GM12801 (cell line): ENCODE data around the gene ZNF385D.

ENCODE experiments used
- TF ChIP-seq, protein P1 (sequence below): IDR thresholded peaks from one replicate; pipeline ENCODE4 v1.5.1; 2011; ENCODE audit warnings: control low read depth; ENCODE audit not compliant: insufficient read length; ENCODE audit errors: extremely low read depth

The ZNF385D gene

DNA sequence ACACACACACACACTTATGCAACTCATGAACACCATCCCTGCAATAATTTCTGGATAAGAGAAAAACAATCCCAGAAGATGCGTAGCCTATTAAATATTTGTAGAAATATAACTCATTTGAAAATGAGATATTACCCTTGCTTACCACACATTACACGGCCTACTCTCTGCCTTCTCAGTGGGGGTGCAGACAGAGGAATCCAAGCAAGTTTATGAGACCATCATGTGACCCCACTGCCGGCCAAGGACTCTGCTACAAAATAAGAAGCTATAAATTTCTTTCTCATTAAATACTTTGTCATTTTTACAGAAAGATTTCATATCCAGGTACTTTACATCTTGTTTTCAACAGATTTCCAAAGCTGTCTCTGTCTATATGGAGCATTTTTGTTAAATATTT is 286.3 kb downstream of the ZNF385D start:
- TF ChIP-seq, protein P1, sequence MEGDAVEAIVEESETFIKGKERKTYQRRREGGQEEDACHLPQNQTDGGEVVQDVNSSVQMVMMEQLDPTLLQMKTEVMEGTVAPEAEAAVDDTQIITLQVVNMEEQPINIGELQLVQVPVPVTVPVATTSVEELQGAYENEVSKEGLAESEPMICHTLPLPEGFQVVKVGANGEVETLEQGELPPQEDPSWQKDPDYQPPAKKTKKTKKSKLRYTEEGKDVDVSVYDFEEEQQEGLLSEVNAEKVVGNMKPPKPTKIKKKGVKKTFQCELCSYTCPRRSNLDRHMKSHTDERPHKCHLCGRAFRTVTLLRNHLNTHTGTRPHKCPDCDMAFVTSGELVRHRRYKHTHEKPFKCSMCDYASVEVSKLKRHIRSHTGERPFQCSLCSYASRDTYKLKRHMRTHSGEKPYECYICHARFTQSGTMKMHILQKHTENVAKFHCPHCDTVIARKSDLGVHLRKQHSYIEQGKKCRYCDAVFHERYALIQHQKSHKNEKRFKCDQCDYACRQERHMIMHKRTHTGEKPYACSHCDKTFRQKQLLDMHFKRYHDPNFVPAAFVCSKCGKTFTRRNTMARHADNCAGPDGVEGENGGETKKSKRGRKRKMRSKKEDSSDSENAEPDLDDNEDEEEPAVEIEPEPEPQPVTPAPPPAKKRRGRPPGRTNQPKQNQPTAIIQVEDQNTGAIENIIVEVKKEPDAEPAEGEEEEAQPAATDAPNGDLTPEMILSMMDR, result no peak

DNA sequence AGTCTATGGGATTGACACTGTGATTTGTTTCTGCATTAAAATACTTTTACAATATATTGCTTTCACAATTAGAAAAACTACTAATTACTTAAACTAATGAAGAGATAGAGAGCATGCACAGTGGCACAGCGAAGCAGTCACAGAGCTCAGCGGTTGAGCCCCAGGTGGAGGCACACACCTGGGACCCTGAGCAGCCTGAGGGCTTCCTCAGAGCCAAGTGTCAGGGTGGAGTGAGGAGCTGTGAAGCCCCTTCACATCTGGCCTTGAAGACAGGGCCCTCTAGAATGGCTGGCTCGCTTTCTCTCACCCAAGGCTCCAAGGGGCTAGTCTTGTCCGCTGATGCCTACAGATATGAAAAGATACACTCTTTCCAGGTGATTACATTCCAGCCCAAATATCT is 287.7 kb downstream of the ZNF385D start:
- TF ChIP-seq, protein P1, result no peak

DNA sequence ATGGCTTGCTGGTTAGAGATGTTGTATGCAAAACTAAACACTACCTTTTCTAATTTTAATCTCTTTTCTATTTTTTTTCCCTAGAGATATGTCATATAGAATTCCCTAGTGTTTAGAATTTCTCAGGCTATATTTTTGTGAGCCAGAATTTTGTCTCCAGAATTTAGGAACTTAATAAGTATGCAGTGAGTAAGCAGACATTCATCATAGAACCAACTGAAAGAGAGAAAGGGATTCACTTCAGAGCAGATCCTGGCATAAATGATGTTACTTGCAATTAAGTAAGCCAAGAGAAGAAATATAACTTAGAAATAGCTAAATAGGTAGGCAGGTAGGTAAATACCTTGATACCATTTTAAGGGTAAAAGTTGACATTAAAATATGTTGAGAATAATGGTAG is 288.9 kb downstream of the ZNF385D start:
- TF ChIP-seq, protein P1, result no peak

DNA sequence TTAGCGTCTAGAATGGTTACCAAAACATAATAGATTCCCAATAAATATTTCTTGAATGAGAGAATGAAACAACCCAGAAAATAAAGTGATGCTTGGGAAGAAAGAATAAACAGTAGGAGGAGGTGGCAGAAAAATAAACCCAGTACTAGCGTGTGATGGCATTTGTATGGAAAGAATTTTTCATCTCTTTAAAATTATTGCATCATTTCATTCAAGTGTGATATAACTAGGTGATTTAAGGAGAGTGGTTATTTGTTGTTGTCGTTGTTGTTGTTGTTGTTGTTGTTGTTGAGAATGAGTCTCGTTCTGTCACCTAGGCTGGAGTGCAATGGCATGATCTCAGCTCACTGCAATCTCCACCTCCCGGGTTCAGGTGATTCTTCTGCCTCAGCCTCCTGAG is 293.9 kb downstream of the ZNF385D start:
- TF ChIP-seq, protein P1, result no peak

DNA sequence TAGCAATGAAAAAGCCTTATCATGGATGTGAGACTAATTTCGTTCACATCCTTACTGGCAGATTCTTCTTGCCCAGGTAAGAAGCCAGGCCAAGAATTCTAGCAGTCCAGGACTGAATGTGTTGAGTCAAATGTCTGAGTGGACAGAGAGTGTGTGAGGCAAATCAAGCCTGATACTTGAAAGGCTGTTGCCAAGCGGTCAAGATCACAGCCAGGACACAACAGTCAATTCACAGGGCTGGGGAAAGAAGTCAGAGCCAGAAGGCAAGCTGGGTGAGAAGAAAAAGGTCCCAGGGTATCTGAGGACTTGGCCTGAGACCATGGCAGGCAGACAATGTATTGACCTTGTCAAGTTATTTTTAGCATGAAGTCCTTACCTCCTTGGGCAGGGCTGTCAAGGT is 301.3 kb downstream of the ZNF385D start:
- TF ChIP-seq, protein P1, result no peak

DNA sequence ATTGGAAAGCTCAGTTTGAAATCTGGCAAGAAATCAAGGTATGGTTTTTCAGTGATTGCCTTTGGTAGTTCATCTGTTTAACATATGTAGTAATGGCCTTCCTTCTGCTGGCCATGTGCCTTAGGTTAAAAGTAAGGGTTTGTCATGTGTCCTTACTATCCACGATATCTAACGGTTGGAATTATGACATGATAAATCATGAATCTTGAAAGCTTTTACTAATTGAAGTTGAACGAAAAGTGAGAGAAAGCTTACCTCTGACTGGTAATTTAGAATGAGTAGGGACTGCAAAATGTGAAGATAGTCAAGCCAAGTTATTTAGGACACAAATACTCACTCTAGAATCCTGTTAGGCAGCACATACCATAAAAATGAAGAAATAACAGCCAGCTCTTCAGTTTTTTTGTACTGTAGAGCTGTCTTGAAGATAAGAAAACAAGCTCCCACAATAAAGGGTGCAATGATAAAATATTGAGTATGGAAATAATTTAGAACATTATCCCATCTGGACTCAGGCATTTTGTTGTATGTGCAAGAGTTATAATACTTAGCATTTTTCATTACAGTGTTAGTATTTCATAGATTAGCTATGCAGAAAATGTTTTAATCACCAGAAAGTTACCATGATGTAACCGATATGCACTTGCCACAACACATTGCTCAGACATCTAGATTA is 303.4 kb downstream of the ZNF385D start:
- TF ChIP-seq, protein P1, result no peak

DNA sequence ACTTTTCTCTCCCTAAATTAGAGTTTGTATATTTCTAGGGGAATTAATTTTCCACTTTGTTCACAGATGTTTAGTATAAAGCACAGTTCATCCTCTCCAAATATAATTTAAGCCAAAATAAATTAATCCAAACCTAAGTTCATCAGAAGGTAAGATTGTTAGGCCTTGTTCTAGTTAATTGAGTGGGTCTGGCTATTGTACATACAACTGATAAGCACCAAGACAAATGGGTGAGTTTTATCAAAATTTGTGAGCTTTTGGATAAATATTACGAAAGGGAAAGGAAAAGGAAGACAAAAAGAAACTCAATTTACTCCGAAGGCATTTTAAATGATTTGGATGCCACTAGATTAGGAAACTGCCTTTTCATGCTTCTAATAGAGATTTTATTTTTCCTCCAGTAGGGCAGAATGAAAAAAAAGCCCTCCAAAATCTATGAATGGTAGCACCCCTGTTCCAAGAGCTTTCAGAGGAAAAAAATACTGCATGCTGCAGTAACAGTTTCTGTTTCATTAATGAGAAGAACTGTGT is 304.0 kb downstream of the ZNF385D start:
- TF ChIP-seq, protein P1, result no peak
